ENCODE data around the gene MAML3. TPM values are rescaled to one million over a fixed set of nuclear protein-coding genes. Genes with fewer than 3 reads are reported as not detected.

MAML3 gene
- total RNA-seq, 4 donors from 2014 or later: 21.2 to 28.4 (median 22.1) TPM

- DNase-seq (ENCODE audit: low spot score in 2 of 2): no peak
Observed at GRCh38 chr4:140061659-140062289, 92.2 kb downstream of the MAML3 start.

GRCh38 chr4:140061194-140061593, 92.8 kb downstream of the MAML3 start:
- 63 to 77% methylated on average over 4 of the region's 4 CpGs for WGBS, 2 donors
- TF ChIP-seq, protein P1, sequence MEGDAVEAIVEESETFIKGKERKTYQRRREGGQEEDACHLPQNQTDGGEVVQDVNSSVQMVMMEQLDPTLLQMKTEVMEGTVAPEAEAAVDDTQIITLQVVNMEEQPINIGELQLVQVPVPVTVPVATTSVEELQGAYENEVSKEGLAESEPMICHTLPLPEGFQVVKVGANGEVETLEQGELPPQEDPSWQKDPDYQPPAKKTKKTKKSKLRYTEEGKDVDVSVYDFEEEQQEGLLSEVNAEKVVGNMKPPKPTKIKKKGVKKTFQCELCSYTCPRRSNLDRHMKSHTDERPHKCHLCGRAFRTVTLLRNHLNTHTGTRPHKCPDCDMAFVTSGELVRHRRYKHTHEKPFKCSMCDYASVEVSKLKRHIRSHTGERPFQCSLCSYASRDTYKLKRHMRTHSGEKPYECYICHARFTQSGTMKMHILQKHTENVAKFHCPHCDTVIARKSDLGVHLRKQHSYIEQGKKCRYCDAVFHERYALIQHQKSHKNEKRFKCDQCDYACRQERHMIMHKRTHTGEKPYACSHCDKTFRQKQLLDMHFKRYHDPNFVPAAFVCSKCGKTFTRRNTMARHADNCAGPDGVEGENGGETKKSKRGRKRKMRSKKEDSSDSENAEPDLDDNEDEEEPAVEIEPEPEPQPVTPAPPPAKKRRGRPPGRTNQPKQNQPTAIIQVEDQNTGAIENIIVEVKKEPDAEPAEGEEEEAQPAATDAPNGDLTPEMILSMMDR (IDR thresholded peaks at IDR 0.05): no peak
- TF ChIP-seq POLR2A (IDR thresholded peaks at IDR 0.05): no peak
- intact Hi-C loops (cut with DNase I; ENCODE audit: low total_unique reads): no loop called here

More at GRCh38 chr4:140061659-140062289, 92.2 kb downstream of the MAML3 start:
- 86 to 91% methylated on average over 3 of the region's 3 CpGs for WGBS, 2 donors
- intact Hi-C loops (cut with DNase I; ENCODE audit: low total_unique reads): no loop called here
- H3K4me3 ChIP-seq (ENCODE audit: low read depth, poor library complexity, severe bottlenecking): no peak overlapping the region
- TF ChIP-seq, protein P1 (IDR thresholded peaks at IDR 0.05): no peak
- no peak for TF ChIP-seq POLR2A (IDR thresholded peaks at IDR 0.05)

GRCh38 chr4:140059159-140059558, 94.8 kb downstream of the MAML3 start:
- intact Hi-C loops (cut with DNase I; ENCODE audit: low total_unique reads): no loop called here
- WGBS, 2 donors: 30 to 41% methylated on average over 1 of the region's 1 CpG
- no peak for TF ChIP-seq POLR2A (IDR thresholded peaks at IDR 0.05)
- DNase-seq (ENCODE audit: low spot score in 2 of 2): no peak
- no peak overlapping the region for H3K4me3 ChIP-seq (ENCODE audit: low read depth, poor library complexity, severe bottlenecking)

More at GRCh38 chr4:140061194-140061593, 92.8 kb downstream of the MAML3 start:
- no peak for DNase-seq (ENCODE audit: low spot score in 2 of 2)
- no peak overlapping the region for H3K4me3 ChIP-seq (ENCODE audit: low read depth, poor library complexity, severe bottlenecking)

GRCh38 chr4:140057701-140058100, 96.3 kb downstream of the MAML3 start:
- H3K4me3 ChIP-seq (ENCODE audit: low read depth, poor library complexity, severe bottlenecking): no peak overlapping the region
- 88 to 94% methylated on average over 2 of the region's 2 CpGs for WGBS, 2 donors
- intact Hi-C loops (cut with DNase I; ENCODE audit: low total_unique reads): no loop called here
- no peak for TF ChIP-seq POLR2A (IDR thresholded peaks at IDR 0.05)
- TF ChIP-seq, protein P1 (IDR thresholded peaks at IDR 0.05): no peak
- no peak for DNase-seq (ENCODE audit: low spot score in 2 of 2)

GRCh38 chr4:140056015-140056414, 98.0 kb downstream of the MAML3 start:
- WGBS, 2 donors: 92 to 96% methylated on average over 3 of the region's 3 CpGs
- intact Hi-C loops (cut with DNase I; ENCODE audit: low total_unique reads): no loop called here
- no peak overlapping the region for H3K4me3 ChIP-seq (ENCODE audit: low read depth, poor library complexity, severe bottlenecking)
- TF ChIP-seq, protein P1 (IDR thresholded peaks at IDR 0.05): no peak
- TF ChIP-seq POLR2A (IDR thresholded peaks at IDR 0.05): no peak
- DNase-seq (ENCODE audit: low spot score in 2 of 2): no peak

DNA sequence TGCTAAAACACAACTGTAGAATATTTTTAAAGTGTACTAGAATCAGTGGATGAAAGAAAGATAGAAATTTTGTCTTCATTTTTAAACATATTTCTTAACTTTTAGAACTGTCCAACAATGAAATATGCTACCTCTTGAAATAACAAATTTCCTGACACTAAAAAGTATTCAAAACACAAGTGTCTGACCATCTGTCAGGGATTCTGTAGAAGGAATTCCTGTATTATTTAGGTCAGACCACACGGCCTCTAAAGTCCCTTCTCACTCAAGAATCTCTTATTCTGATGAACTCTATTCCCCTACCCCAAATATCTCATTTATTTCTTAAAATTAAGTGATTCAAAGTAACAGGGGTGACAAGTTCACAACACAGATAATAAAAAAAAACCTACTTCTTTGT, 99.1 kb downstream of the MAML3 start:
- no peak for DNase-seq (ENCODE audit: low spot score in 2 of 2)
- intact Hi-C loops (cut with DNase I; ENCODE audit: low total_unique reads): no loop called here
- WGBS, 2 donors: 81 to 88% methylated on average over 1 of the region's 1 CpG
- no peak overlapping the region for H3K4me3 ChIP-seq (ENCODE audit: low read depth, poor library complexity, severe bottlenecking)
- TF ChIP-seq, protein P1 (IDR thresholded peaks at IDR 0.05): no peak
- TF ChIP-seq POLR2A (IDR thresholded peaks at IDR 0.05): no peak

Data from lower leg skin (tissue), 4 donors.